Activated CD8-positive, alpha-beta memory T cell treated with anti-CD3 and anti-CD28 coated beads, Interleukin-2, amount 10 ng/mL, durations not matched to agents 7 days and 5 days (primary cell): ENCODE data around the gene CREB5. TPM values are rescaled to one million over a fixed set of nuclear protein-coding genes. Genes with fewer than 3 reads are reported as not detected.

Experiments used
- ATAC-seq: fragments of 150-1000 bp; cut with Tn5 transposase; one replicate; pipeline ENCODE4 v1.10.0; 2021; ENCODE audit warnings: moderate library complexity
- CTCF ChIA-PET: fragments of 350-600 bp; sonication (Branson Sonifier 250); formaldehyde crosslinking; loops from one replicate; lab custom pipeline; 2021; ENCODE audit warnings: antibody characterized with exemption; lab: Charles Lee
- DNase-seq: peaks from one replicate; pipeline ENCODE4 v3.0.0-alpha.2; 2020
- H3K27ac Mint-ChIP-seq: one replicate; pipeline ENCODE4 v1.8.0; 2021; ENCODE audit warnings: mild to moderate bottlenecking, mixed read lengths
- H3K27me3 Mint-ChIP-seq: one replicate; pipeline ENCODE4 v1.8.0; 2021; ENCODE audit warnings: mixed read lengths
- H3K36me3 Mint-ChIP-seq: one replicate; pipeline ENCODE4 v1.8.0; 2021; ENCODE audit warnings: mild to moderate bottlenecking, mixed read lengths
- H3K4me1 Mint-ChIP-seq: one replicate; pipeline ENCODE4 v1.8.0; 2021; ENCODE audit warnings: mixed read lengths
- H3K4me3 Mint-ChIP-seq: one replicate; pipeline ENCODE4 v1.8.0; 2021; ENCODE audit warnings: mild to moderate bottlenecking, moderate library complexity, mixed read lengths
- H3K9me3 Mint-ChIP-seq: one replicate; pipeline ENCODE4 v1.8.0; 2022; ENCODE audit warnings: low read depth, mixed read lengths
- total RNA-seq, 2 experiments: library from RNA; stranded (reverse); gene quantifications; one replicate each; pipeline ENCODE4 v1.2.3, GENCODE V29; 2021

Gene CREB5
- total RNA-seq, 2 experiments from 2014 or later, result not detected

DNA sequence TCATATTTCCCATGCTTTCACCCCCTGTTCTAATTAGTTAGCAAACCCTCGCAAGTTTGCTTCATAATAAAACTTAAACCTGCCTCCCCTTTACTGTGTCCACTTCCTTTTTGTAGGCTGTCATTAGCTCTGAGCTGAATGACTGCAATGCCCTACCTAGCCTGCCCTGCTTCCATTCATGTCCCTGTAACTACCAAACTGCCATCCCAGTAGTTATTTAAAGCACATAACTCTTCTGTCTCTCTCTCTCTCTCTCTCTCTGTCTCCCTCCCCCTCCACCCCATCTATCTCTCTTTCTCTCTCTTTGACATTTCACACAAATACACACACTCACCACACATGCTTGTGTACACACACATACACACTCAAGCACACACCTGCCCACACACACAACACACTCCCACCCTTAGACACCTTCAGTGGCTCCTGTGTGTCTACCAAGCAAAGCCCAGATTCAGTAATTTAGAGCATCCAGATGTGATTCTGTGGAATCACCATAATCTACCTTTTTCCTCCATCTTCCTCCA, 430.5 kb downstream of the CREB5 start:
- no peak for DNase-seq
- CTCF ChIA-PET, result no interaction called here
- Mint-ChIP-seq H3K4me1 (no peaks in the 10 kb centered on the region), H3K4me3 (no peak overlapping the region), H3K27ac (no peak overlapping the region), H3K36me3 (no peaks in the 10 kb centered on the region), H3K9me3 (no peaks in the 10 kb centered on the region), H3K27me3 (peaks cover 9% of the 10 kb centered on the region)
- ATAC-seq, result no peak

DNA sequence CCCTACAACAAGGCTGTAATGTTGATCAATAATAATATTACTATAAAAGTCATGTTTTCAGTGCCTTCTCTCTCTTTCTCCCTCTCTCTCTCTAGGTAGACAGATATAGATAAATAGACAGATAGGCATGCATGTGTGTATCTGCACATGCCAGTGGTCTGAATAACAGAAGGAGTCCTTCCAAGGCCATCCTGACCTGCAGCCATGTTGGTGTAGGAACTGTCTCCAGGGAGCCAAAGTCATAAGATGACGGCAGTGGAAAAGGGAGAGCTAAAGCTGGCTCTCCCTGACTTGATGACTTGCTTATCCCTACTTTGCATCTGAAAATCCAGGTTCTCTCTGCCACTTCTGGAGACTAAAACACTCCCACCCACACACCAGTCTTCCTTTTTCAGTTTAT, 432.8 kb downstream of the CREB5 start:
- no peak for ATAC-seq
- DNase-seq, result no peak
- Mint-ChIP-seq H3K36me3 (no peaks in the 10 kb centered on the region), H3K9me3 (no peaks in the 10 kb centered on the region), H3K27me3 (peaks cover 16% of the 10 kb centered on the region), H3K4me3 (no peak overlapping the region), H3K27ac (no peak overlapping the region), H3K4me1 (no peaks in the 10 kb centered on the region)
- CTCF ChIA-PET, result interaction anchor here (1.8 kb wide), 1 partner anchor 9 kb away, joined by 10 read pairs; no protein-coding TSS in a partner anchor

DNA sequence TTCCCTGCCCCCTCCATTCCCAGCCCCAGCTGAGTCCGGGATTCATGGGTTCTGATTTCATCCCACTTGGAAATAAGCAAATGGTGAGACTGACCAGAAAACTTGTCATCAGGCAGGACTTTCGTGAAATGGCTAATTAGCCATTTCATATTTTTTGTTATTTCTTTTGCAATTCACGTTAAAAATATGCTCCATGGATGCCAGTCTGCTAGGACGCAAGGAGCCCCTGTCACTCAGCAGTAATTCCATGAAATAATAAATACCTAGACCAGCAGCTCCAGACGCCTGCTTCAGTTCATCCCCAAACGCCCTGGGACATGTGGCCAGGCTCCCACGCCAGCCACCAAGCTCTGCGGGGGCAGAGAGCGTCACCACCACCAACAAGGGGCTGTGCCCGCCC, 434.9 kb downstream of the CREB5 start:
- no peaks in the 10 kb centered on the region for H3K36me3 Mint-ChIP-seq
- H3K27ac Mint-ChIP-seq, result no peak overlapping the region
- ATAC-seq, result no peak
- H3K27me3 Mint-ChIP-seq, result peaks cover 26% of the 10 kb centered on the region
- no peaks in the 10 kb centered on the region for H3K4me1 Mint-ChIP-seq
- CTCF ChIA-PET, result no interaction called here
- no peak for DNase-seq
- no peaks in the 10 kb centered on the region for H3K9me3 Mint-ChIP-seq
- H3K4me3 Mint-ChIP-seq, result no peak overlapping the region

DNA sequence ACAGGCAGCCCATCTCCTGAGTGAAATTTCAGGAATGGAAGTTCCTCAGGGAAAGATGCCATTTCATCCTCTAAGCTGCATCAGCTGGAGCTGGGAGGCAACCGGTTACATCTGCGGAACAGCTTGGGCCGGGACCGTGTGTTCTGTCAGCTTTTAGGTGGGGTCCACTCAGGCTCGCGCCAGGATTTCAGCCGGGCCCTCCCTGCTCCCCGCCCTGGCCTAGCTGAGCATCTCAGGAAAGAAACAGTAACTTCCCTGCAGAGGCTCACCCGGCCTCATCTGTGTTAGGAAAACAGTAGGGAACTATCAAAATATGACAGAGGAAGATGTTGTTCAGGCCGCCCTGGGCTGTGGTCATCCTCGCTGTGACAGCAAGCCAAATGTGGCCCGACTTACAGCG, 435.4 kb downstream of the CREB5 start:
- H3K27ac Mint-ChIP-seq, result no peak overlapping the region
- no peak for ATAC-seq
- no peak overlapping the region for H3K4me3 Mint-ChIP-seq
- H3K27me3 Mint-ChIP-seq, result peaks cover 25% of the 10 kb centered on the region
- H3K9me3 Mint-ChIP-seq, result no peaks in the 10 kb centered on the region
- no peak for DNase-seq
- no peaks in the 10 kb centered on the region for H3K4me1 Mint-ChIP-seq
- H3K36me3 Mint-ChIP-seq, result no peaks in the 10 kb centered on the region
- CTCF ChIA-PET, result interaction anchor here (0.6 kb wide), 1 partner anchor 55 kb away, joined by 3 read pairs; no protein-coding TSS in a partner anchor

DNA sequence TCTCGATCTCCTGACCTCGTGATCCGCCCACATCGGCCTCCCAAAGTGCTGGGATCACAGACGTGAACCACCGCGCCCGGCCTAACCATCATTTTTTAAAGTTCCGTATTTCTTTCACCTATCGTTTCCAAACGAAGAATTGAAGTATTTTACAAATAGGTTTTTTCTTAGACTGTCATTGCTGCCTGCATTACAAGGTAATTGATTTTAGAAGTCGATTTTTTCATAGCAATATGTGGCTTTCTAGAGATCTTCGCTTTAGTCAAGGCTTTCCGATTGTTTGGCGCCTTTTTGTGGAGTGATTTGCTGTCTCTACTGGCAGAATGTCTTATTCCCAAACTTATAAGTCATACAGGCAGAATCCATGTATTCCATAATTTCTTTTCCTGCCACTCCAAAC, 436.6 kb downstream of the CREB5 start:
- Mint-ChIP-seq H3K27ac (no peak overlapping the region), H3K4me1 (peaks cover 5% of the 10 kb centered on the region), H3K27me3 (peaks cover 34% of the 10 kb centered on the region), H3K36me3 (no peaks in the 10 kb centered on the region), H3K9me3 (no peaks in the 10 kb centered on the region), H3K4me3 (no peak overlapping the region)
- CTCF ChIA-PET, result no interaction called here
- no peak for DNase-seq
- no peak for ATAC-seq

DNA sequence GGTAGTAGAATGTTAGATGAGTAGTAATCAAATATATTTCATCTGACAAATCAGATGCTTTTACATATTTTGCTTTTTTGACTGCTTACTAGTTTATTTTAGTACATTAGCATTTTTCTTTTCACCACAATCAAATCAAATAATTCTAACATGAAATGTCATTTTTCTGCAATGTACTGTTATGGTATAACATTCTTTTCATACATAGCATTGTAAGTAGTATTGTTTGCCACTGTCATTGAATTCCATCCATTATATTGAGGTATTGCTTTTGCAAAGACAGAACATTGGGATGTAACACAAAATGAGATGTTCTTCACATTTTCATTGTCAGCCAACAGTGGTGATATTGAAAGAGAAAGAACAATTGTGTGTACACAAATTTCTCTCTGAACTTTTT, 438.4 kb downstream of the CREB5 start:
- Mint-ChIP-seq H3K9me3 (no peaks in the 10 kb centered on the region), H3K4me1 (peaks cover 10% of the 10 kb centered on the region), H3K36me3 (no peaks in the 10 kb centered on the region), H3K4me3 (no peak overlapping the region), H3K27me3 (peaks cover 43% of the 10 kb centered on the region), H3K27ac (no peak overlapping the region)
- no peak for DNase-seq
- ATAC-seq, result no peak
- CTCF ChIA-PET, result no interaction called here

DNA sequence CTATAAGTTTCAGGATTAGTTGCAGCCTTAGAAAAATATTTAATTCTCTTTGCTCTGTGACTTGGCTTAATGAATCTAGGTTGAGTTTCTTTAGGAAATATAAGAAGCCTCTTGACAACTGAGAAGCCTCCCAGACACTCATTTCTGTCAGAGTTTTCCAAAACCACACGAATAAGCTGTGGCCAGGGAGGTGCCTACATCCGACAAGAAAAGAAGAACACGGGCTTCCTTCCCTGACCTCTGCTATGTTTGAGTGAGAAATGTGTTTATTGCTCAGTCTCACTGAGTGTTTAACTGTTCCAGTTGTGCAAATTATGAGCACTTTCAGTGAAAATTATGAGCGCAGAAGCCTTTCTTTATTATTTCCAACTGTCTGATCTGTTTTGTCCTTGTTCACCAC, 440.8 kb downstream of the CREB5 start:
- Mint-ChIP-seq H3K36me3 (no peaks in the 10 kb centered on the region), H3K4me3 (no peak overlapping the region), H3K27ac (no peak overlapping the region), H3K27me3 (peaks cover 51% of the 10 kb centered on the region), H3K9me3 (no peaks in the 10 kb centered on the region), H3K4me1 (peaks cover 10% of the 10 kb centered on the region)
- CTCF ChIA-PET, result interaction anchor here (1.8 to 2.0 kb wide), 2 partner anchors 8 to 115 kb away, joined by 5 to 10 read pairs; no protein-coding TSS in a partner anchor
- no peak for ATAC-seq
- DNase-seq, result no peak

DNA sequence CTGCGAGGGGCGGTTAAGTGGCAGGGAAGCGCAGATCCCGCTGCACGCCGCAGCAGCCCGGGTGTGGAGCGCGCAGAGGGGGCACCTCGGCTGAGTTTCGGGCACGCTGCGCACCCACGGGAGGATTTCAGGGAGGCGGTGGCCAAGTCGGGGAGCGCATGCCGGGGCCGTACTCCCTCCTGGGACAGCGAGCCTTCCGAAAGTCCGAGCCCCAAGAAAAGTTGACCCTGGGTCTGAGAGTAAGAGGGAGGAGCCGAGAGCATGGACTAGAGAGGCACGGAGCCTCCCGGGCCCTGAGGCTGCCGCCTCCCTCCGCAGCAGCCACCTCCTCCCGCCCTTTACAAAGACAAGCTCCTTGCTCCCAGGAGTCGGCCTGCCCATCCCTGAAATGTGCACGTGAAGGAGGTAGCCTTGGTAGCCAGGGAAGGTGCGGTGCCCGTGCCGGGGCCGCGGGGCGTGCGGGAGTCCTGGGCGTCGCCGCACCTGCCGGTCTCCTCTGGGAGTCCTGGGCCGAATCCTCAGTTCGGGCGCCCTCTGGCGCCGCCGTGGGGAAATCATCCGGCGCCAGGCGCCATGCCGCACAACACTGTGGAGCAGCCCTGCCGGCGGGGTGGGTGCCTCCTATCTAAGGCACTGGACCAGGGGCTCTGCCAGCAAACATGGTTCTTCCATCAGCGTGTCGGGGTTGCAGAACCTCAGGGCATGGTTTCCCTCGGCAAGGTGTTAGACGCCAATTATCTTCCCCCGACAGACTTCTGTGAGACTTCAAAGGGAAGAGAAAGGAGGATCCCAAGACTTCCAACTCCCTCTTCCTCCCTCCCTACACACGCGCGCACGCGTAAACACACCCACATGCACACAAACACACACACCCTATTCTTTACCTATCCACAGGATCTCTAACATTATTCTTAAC, 441.8 kb downstream of the CREB5 start:
- no peaks in the 10 kb centered on the region for H3K9me3 Mint-ChIP-seq
- H3K36me3 Mint-ChIP-seq, result no peaks in the 10 kb centered on the region
- ATAC-seq (peak; percentile 98), DNase-seq (peak; percentile 66)
- H3K4me3 Mint-ChIP-seq, result peak overlapping the region; percentile 30
- CTCF ChIA-PET, result interaction anchor here (1.8 to 2.0 kb wide), 2 partner anchors 9 to 116 kb away, joined by 5 to 10 read pairs; no protein-coding TSS in a partner anchor
- H3K27ac Mint-ChIP-seq, result no peak overlapping the region
- peaks cover 10% of the 10 kb centered on the region for H3K4me1 Mint-ChIP-seq
- H3K27me3 Mint-ChIP-seq, result peaks cover 49% of the 10 kb centered on the region

DNA sequence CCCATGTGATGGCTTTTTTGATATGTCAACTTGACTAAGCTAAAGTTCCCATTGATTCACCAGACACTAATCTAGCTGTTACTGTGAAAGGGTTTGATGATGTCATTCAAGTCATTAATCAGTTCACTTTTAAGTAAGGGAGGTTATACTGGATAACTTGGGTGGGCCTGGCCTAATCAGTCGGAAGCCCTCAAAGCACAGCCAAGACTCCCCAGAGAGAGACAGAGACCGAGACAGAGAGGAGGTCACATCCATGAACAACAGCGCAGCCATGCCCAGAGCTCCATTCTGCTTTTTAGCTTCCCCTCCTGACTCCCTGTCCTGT, 442.4 kb downstream of the CREB5 start:
- H3K27me3 Mint-ChIP-seq, result peaks cover 50% of the 10 kb centered on the region

DNA sequence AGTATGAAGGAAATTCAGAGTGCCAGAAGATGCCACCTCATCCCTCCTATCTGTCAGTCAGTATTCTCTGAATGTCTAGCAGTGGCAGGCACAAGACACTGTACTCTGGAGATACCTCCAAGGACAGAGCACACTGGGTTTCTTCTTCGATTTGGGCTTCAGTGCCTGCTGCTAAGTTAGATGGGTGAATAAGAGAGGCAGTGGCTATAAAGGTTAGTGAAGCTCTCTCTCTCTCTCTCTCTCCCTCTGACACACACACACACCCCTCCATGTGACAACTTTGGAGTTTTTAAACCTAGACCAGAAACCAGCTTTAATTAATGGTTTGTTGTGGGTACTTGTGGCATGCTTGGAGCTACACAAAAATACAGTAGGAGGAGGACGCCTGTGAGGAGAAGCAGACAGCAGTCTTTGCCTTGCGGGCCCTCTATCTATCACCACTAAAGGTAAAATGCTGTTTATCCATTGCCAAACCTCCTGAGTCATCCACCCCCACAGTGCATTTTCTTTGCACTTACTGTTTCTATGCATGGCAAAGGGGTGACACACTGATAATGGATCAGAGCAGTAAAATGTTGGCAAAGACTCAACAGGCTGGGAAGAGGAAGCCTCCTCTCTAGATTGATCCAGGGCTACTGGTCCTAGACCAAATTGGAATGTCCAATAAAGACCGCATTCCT, 443.4 kb downstream of the CREB5 start:
- ATAC-seq, result no peak
- no peak overlapping the region for H3K4me3 Mint-ChIP-seq
- CTCF ChIA-PET, result no interaction called here
- H3K4me1 Mint-ChIP-seq, result peaks cover 10% of the 10 kb centered on the region
- H3K27ac Mint-ChIP-seq, result no peak overlapping the region
- no peak for DNase-seq
- no peaks in the 10 kb centered on the region for H3K9me3 Mint-ChIP-seq
- H3K36me3 Mint-ChIP-seq, result no peaks in the 10 kb centered on the region
- peaks cover 51% of the 10 kb centered on the region for H3K27me3 Mint-ChIP-seq

More for the DNA sequence above, 442.4 kb downstream of the CREB5 start:
- Mint-ChIP-seq H3K36me3 (no peaks in the 10 kb centered on the region), H3K9me3 (no peaks in the 10 kb centered on the region), H3K4me3 (no peak overlapping the region), H3K27ac (no peak overlapping the region), H3K4me1 (peaks cover 10% of the 10 kb centered on the region)
- DNase-seq, result no peak
- ATAC-seq, result no peak
- CTCF ChIA-PET, result interaction anchor here (2.0 kb wide), 1 partner anchor 10 kb away, joined by 10 read pairs; no protein-coding TSS in a partner anchor

DNA sequence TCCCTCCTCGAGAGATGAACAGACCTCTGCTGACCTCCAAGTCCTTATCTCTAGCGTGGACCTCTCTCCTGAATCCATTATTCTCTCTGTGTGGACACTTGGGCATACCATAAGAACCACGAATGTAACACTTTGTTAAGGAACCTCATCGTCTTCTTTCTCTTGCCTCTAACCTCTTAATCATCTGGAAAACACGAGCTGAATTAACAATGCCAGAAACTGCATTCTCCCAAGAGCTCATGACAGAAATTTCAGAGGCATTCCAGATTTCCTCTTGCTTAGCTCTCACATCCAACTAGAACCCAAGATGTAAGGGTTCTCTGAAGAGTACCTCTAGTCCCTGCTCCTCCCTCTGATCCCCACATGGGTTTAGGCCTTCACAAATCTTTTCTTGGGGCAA, 444.3 kb downstream of the CREB5 start:
- Mint-ChIP-seq H3K4me3 (no peak overlapping the region), H3K9me3 (no peaks in the 10 kb centered on the region)
- CTCF ChIA-PET, result interaction anchor here (1.0 to 1.1 kb wide), 2 partner anchors 25 to 83 kb away, joined by 3 read pairs; no protein-coding TSS in a partner anchor

DNA sequence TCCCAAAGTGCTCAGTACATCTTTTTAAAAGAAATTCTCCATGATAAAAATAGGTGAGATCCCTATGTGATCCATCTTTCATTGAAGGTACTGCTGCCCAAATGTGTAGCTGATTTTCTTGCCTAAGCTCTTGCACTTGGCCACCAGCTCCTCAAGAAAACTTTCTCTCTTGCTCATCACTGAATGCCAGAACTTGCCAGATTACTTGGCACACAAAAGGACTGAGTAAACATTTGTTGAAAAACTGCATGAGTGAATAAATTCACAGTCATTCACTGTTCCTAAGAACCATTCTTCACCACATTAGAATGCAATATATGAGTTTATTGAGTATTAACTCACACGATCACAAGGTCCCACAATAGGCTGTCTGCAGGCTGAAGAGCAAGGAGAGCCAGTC, 445.9 kb downstream of the CREB5 start:
- H3K27me3 Mint-ChIP-seq, result peaks cover 39% of the 10 kb centered on the region
- ATAC-seq (no peak), DNase-seq (no peak)
- CTCF ChIA-PET, result no interaction called here
- no peak overlapping the region for H3K4me3 Mint-ChIP-seq
- H3K36me3 Mint-ChIP-seq, result no peaks in the 10 kb centered on the region
- no peak overlapping the region for H3K27ac Mint-ChIP-seq
- no peaks in the 10 kb centered on the region for H3K9me3 Mint-ChIP-seq
- peaks cover 9% of the 10 kb centered on the region for H3K4me1 Mint-ChIP-seq

More for the DNA sequence above, 444.3 kb downstream of the CREB5 start:
- peaks cover 10% of the 10 kb centered on the region for H3K4me1 Mint-ChIP-seq
- peaks cover 43% of the 10 kb centered on the region for H3K27me3 Mint-ChIP-seq
- no peak for DNase-seq
- no peak for ATAC-seq
- H3K36me3 Mint-ChIP-seq, result no peaks in the 10 kb centered on the region
- H3K27ac Mint-ChIP-seq, result no peak overlapping the region

DNA sequence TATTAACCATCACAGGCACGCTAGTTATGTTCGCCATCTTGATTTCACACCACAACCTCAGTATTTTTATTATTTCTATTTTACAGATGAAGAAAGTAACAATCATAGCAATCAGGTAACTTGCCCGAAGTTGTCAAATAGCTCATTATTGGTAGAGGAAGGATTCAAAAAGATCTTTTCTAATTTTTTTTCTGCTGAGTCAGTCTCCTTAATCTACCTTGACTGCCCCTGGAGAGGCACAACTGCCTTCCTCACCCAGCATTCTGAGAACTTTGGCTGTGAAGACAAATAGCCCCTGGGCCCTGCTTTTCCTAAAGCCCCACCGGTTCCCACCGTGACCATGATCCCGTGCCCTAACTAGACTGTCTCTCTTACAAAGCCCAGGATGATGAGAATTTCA, 446.6 kb downstream of the CREB5 start:
- peaks cover 4% of the 10 kb centered on the region for H3K4me1 Mint-ChIP-seq
- H3K4me3 Mint-ChIP-seq, result no peak overlapping the region
- H3K27ac Mint-ChIP-seq, result no peak overlapping the region
- no peak for DNase-seq
- CTCF ChIA-PET, result no interaction called here
- H3K27me3 Mint-ChIP-seq, result peaks cover 35% of the 10 kb centered on the region
- ATAC-seq, result no peak
- no peaks in the 10 kb centered on the region for H3K36me3 Mint-ChIP-seq
- H3K9me3 Mint-ChIP-seq, result no peaks in the 10 kb centered on the region
